Activated naive CD4-positive, alpha-beta T cell treated with anti-CD3 and anti-CD28 coated beads for 36 hours (primary cell): Measurements from ENCODE around the gene TTC39C. TPM values are rescaled to one million over a fixed set of nuclear protein-coding genes. Genes with fewer than 3 reads are reported as not detected.

ENCODE experiments used
- CTCF ChIA-PET: fragments of 350-600 bp; sonication (Branson Sonifier 250); formaldehyde crosslinking; loops from one replicate; lab custom pipeline; 2021; ENCODE audit warnings: antibody characterized with exemption; lab: Charles Lee
- DNase-seq: peaks from one replicate; pipeline ENCODE4 v3.0.0-alpha.2; 2020
- H3K27ac Mint-ChIP-seq: one replicate; pipeline ENCODE4 v1.8.0; 2021; ENCODE audit warnings: mild to moderate bottlenecking, mixed read lengths
- H3K27me3 Mint-ChIP-seq: one replicate; pipeline ENCODE4 v1.8.0; 2021; ENCODE audit warnings: low read depth, mixed read lengths
- H3K36me3 Mint-ChIP-seq: one replicate; pipeline ENCODE4 v1.8.0; 2021; ENCODE audit warnings: low read depth, mixed read lengths
- H3K4me1 Mint-ChIP-seq: one replicate; pipeline ENCODE4 v1.8.0; 2021; ENCODE audit warnings: low read depth, mixed read lengths
- H3K4me3 Mint-ChIP-seq: one replicate; pipeline ENCODE4 v1.8.0; 2021; ENCODE audit warnings: mild to moderate bottlenecking, moderate library complexity, mixed read lengths
- H3K9me3 Mint-ChIP-seq: one replicate; pipeline ENCODE4 v1.8.0; 2021; ENCODE audit warnings: mixed read lengths
- intact Hi-C: fragments of 100-400 bp; cut with micrococcal nuclease; formaldehyde crosslinking; loops from one replicate; pipeline ENCODE4 v1.15.1; 2023
- total RNA-seq, 2 experiments: library from RNA; stranded (reverse); gene quantifications; one replicate each; pipeline ENCODE4 v1.2.3, GENCODE V29; 2021

Gene TTC39C
- total RNA-seq, result 10 to 100 TPM; 39.9 to 44.2 TPM

- Mint-ChIP-seq H3K36me3 (peaks cover 4% of the 10 kb centered on the region), H3K27ac (peak within 1 kb of the TSS; percentile 89), H3K4me1 (peaks cover 69% of the 10 kb centered on the region), H3K4me3 (peak within 1 kb of the TSS; percentile 91), H3K27me3 (no peaks in the 10 kb centered on the region), H3K9me3 (no peaks in the 10 kb centered on the region)
- CTCF ChIA-PET, result no interaction called here
- intact Hi-C loops, result loop anchor here (5.0 kb wide), 1 partner anchor 187 kb away; no protein-coding TSS in a partner anchor
- peak; percentile 87 for DNase-seq
Measured at GRCh38 chr18:24014062-24014985, at the start of gene TTC39C. TTC39C (plus strand) TSS chr18:24014754; CDS start chr18:24014872, 118 bp downstream.

DNA sequence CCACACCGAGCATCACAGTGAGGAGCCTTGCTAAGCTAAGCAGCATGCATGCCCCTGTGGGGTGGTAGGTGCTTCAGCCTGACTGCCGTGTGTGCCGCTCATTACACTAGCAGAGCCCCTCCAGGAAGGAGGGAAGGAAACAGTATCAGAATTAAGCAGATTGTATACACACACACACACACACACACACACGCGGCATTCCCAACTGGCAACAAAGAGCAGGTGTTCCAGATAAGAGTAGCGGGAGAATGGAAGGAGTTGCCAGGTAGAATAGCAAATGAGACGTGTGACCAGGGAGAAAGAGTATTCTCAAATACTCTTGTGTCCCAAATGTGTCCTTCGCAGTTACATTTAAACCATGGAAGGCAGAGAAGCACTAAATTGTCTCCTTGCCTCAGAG lies 47.6 kb upstream of the TTC39C start:
- peaks cover 64% of the 10 kb centered on the region for H3K4me1 Mint-ChIP-seq
- no peak for DNase-seq
- H3K36me3 Mint-ChIP-seq, result no peaks in the 10 kb centered on the region
- no peak overlapping the region for H3K4me3 Mint-ChIP-seq
- no peaks in the 10 kb centered on the region for H3K27me3 Mint-ChIP-seq
- H3K9me3 Mint-ChIP-seq, result no peaks in the 10 kb centered on the region
- CTCF ChIA-PET, result interaction anchor here (1.5 kb wide), 1 partner anchor 48 kb away, joined by 3 read pairs; no protein-coding TSS in a partner anchor
- intact Hi-C loops, result no loop called here
- H3K27ac Mint-ChIP-seq, result no peak overlapping the region

GRCh38 chr18:23967321-23968089 lies 47.0 kb upstream of the TTC39C start:
- CTCF ChIA-PET, result interaction anchor here (1.5 kb wide), 1 partner anchor 49 kb away, joined by 3 read pairs; no protein-coding TSS in a partner anchor
- peak; percentile 31 for DNase-seq
- no peaks in the 10 kb centered on the region for H3K9me3 Mint-ChIP-seq

DNA sequence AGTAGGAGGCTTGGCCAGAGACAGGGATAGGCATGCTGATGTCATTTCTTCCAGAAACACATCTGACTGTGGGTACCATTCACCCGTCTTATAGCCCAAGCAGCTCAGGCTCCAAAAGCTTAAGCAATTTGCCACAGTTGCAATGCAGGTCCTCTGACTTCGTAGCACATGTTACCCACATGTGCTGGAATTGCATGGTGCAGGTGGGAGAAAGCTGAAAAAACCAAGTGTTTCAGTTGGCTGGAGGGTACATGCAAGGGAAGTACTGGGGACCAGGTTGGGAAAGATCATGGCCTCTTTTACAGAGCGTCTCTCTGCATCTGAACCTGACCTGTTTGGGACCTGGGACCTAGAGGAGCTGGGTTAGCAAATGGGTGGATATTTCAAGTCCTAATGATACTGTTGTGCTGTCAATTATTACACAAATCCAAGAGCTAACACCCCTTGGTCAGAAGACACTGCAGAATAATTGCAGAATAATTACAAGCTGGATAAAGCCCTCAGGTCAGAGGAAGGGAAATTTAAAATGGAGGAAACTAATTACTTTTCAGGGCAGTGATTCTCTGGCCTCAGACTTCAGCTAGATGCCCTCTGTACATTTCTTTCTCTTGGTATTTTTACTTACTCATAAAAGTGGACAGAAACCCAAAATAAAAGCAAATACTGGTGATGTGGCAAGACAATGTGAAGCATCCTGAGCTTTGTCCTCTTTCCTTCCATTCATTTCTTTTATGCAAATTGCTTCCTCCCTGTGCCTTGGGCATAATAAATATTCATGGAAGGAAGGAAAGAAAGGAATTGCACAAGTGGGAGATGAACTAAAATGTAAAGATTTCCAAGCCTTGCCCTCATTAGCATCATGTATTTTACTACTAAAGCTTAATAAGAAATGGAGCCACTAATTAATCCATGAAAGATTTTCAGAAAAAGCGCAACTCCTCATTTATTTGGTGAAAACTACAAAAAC lies 45.6 kb upstream of the TTC39C start:
- Mint-ChIP-seq H3K4me3 (no peak overlapping the region), H3K9me3 (peaks cover 3% of the 10 kb centered on the region), H3K27ac (no peak overlapping the region), H3K27me3 (no peaks in the 10 kb centered on the region), H3K4me1 (peaks cover 74% of the 10 kb centered on the region), H3K36me3 (no peaks in the 10 kb centered on the region)
- no peak for DNase-seq
- CTCF ChIA-PET, result interaction anchor here (0.6 to 0.8 kb wide), 2 partner anchors 50 to 51 kb away, joined by 3 read pairs; no protein-coding TSS in a partner anchor
- intact Hi-C loops, result no loop called here

More at GRCh38 chr18:23967321-23968089, 47.0 kb upstream of the TTC39C start:
- H3K4me3 Mint-ChIP-seq, result no peak overlapping the region
- H3K36me3 Mint-ChIP-seq, result no peaks in the 10 kb centered on the region
- H3K4me1 Mint-ChIP-seq, result peaks cover 70% of the 10 kb centered on the region
- no peak overlapping the region for H3K27ac Mint-ChIP-seq
- intact Hi-C loops, result no loop called here
- H3K27me3 Mint-ChIP-seq, result no peaks in the 10 kb centered on the region

DNA sequence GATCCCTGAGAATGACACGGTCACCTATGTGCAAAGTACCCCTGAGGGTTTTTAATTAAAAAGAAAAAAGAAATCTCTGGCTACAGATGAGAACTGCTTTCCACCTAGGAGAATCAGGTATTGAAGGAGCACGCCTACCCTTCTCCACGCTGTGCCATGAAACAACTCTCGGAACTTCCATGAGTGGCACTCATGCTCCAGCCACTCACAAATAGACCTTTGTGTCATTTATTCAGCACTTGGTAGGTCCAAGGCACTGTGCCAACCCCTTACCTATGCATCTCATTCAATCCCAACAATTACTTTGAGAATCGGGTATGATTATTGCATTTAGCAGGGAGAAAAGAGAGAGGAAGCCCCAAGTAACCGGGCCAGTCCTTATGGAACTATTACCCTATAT lies 44.9 kb upstream of the TTC39C start:
- H3K9me3 Mint-ChIP-seq, result peaks cover 3% of the 10 kb centered on the region
- peaks cover 66% of the 10 kb centered on the region for H3K4me1 Mint-ChIP-seq
- H3K27ac Mint-ChIP-seq, result no peak overlapping the region
- no peaks in the 10 kb centered on the region for H3K36me3 Mint-ChIP-seq
- intact Hi-C loops, result loop anchor here (1.0 to 2.0 kb wide), 6 partner anchors 23 to 399 kb away; no protein-coding TSS in a partner anchor
- CTCF ChIA-PET, result interaction anchor here (0.6 to 0.8 kb wide), 2 partner anchors 49 to 52 kb away, joined by 3 read pairs; no protein-coding TSS in a partner anchor
- no peak for DNase-seq
- no peaks in the 10 kb centered on the region for H3K27me3 Mint-ChIP-seq
- no peak overlapping the region for H3K4me3 Mint-ChIP-seq

GRCh38 chr18:23970161-23971096 lies 44.1 kb upstream of the TTC39C start:
- intact Hi-C loops, result loop anchor here (1.0 to 2.0 kb wide), 6 partner anchors 22 to 398 kb away; no protein-coding TSS in a partner anchor
- peaks cover 59% of the 10 kb centered on the region for H3K4me1 Mint-ChIP-seq
- no peaks in the 10 kb centered on the region for H3K36me3 Mint-ChIP-seq
- H3K27me3 Mint-ChIP-seq, result no peaks in the 10 kb centered on the region
- DNase-seq, result peak; percentile 74
- peaks cover 3% of the 10 kb centered on the region for H3K9me3 Mint-ChIP-seq
- H3K4me3 Mint-ChIP-seq, result no peak overlapping the region
- H3K27ac Mint-ChIP-seq, result peak overlapping the region; percentile 44
- CTCF ChIA-PET, result interaction anchor here (0.7 to 1.3 kb wide), 3 partner anchors 17 to 913 kb away, joined by 3 to 4 read pairs (median 3); no protein-coding TSS in a partner anchor

DNA sequence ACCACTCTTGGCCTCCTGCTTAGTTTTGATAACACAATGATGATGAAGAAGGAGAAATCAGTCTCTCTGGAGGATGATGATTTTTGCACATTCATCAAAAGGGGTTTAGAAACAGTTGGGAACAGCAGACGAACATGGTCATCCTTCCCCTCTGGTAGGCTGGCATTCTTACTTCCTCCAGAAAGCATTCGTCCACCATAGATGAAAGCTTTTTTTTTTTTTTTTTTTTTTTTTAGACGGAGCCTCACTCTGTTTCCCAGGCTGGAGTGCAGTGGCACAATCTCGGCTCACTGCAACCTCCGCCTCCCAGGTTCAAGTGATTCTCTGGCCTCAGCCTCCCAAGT lies 43.5 kb upstream of the TTC39C start:
- CTCF ChIA-PET, result interaction anchor here (0.8 to 1.3 kb wide), 2 partner anchors 16 to 28 kb away, joined by 3 to 4 read pairs; no protein-coding TSS in a partner anchor
- H3K27ac Mint-ChIP-seq, result no peak overlapping the region
- H3K4me1 Mint-ChIP-seq, result peaks cover 58% of the 10 kb centered on the region
- H3K9me3 Mint-ChIP-seq, result peaks cover 3% of the 10 kb centered on the region
- DNase-seq, result no peak
- no peak overlapping the region for H3K4me3 Mint-ChIP-seq
- H3K36me3 Mint-ChIP-seq, result no peaks in the 10 kb centered on the region
- H3K27me3 Mint-ChIP-seq, result no peaks in the 10 kb centered on the region
- intact Hi-C loops, result loop anchor here (2.0 kb wide), 1 partner anchor 398 kb away; no protein-coding TSS in a partner anchor

DNA sequence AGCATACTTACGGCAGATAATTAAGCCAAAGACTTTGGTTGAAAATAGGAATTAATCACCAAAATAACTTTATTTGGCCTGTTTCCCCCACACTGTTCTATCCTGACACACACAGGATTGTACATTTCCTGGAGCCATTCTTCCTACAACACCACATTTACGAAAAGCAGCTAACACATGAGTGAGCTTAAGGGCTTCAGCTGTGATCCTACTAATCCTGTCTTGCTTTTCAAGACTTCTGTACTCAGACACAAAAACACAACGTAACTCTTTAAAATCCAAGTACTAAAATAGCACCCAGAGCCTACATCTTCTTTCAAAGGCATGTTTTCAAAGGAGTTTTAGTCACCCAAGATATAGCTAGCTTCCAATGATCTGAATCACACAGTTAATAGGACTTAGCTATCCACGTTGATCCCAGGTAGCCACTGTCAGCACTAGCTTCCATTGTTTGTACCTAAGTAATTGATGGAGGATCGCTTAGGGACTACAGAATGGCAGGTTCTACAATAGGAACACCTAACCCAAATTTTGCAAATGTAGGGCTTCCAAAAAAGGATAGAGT lies 42.8 kb upstream of the TTC39C start:
- Mint-ChIP-seq H3K9me3 (peaks cover 3% of the 10 kb centered on the region), H3K4me3 (no peak overlapping the region), H3K27me3 (no peaks in the 10 kb centered on the region), H3K27ac (no peak overlapping the region), H3K4me1 (peaks cover 59% of the 10 kb centered on the region), H3K36me3 (no peaks in the 10 kb centered on the region)
- CTCF ChIA-PET, result interaction anchor here (0.8 to 1.3 kb wide), 3 partner anchors 15 to 104 kb away, joined by 3 to 4 read pairs (median 3); no protein-coding TSS in a partner anchor
- DNase-seq, result no peak
- intact Hi-C loops, result loop anchor here (1.0 to 2.0 kb wide), 3 partner anchors 15 to 397 kb away; no protein-coding TSS in a partner anchor

- Mint-ChIP-seq H3K9me3 (peaks cover 5% of the 10 kb centered on the region), H3K27me3 (no peaks in the 10 kb centered on the region), H3K4me3 (no peak overlapping the region), H3K27ac (no peak overlapping the region), H3K4me1 (peaks cover 53% of the 10 kb centered on the region), H3K36me3 (no peaks in the 10 kb centered on the region)
- peak; percentile 55 for DNase-seq
- CTCF ChIA-PET, result interaction anchor here (1.0 kb wide), 1 partner anchor 104 kb away, joined by 3 read pairs; no protein-coding TSS in a partner anchor
- intact Hi-C loops, result loop anchor here (1.0 kb wide), 2 partner anchors 14 to 39 kb away; no protein-coding TSS in a partner anchor
Measured at GRCh38 chr18:23972453-23972852, 42.1 kb upstream of the TTC39C start.

DNA sequence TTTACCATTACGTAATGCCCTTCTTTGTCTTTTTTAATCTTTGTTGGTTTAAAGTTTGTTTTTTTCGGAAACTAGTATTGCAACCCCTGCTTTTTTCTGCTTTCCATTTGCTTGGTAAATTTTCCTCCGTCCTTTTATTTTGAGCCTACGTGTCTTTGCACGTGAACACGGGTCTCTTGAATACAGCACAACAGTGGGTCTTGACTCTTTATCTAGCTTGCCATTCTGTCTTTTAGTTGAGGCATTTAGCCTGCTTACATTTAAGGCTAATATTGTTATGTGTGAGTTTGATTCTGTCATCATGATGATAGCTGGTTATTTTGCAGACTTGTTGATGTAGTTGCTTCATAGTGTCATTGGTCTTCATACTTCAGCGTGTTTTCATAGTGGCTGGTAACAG lies 37.5 kb upstream of the TTC39C start:
- Mint-ChIP-seq H3K9me3 (peaks cover 5% of the 10 kb centered on the region), H3K36me3 (no peaks in the 10 kb centered on the region), H3K4me1 (peaks cover 27% of the 10 kb centered on the region), H3K4me3 (no peak overlapping the region), H3K27me3 (no peaks in the 10 kb centered on the region), H3K27ac (no peak overlapping the region)
- no peak for DNase-seq
- intact Hi-C loops, result no loop called here
- CTCF ChIA-PET, result no interaction called here
